ENCODE measurements around the gene KCNIP4. TPM values are rescaled to one million over a fixed set of nuclear protein-coding genes. Genes with fewer than 3 reads are reported as not detected.
A peak's percentile ranks its signal among the peaks of the same experiment; 100 is the strongest.
"Not testable (repeated sequence)": the region's sequence is repeated elsewhere in the genome, so short reads cannot be mapped to it uniquely, and the experiment has no call there.

The KCNIP4 gene
- 1 to 10 TPM in 1 of 2 donors, not detected in 1; 1.2 TPM for total RNA-seq

DNA sequence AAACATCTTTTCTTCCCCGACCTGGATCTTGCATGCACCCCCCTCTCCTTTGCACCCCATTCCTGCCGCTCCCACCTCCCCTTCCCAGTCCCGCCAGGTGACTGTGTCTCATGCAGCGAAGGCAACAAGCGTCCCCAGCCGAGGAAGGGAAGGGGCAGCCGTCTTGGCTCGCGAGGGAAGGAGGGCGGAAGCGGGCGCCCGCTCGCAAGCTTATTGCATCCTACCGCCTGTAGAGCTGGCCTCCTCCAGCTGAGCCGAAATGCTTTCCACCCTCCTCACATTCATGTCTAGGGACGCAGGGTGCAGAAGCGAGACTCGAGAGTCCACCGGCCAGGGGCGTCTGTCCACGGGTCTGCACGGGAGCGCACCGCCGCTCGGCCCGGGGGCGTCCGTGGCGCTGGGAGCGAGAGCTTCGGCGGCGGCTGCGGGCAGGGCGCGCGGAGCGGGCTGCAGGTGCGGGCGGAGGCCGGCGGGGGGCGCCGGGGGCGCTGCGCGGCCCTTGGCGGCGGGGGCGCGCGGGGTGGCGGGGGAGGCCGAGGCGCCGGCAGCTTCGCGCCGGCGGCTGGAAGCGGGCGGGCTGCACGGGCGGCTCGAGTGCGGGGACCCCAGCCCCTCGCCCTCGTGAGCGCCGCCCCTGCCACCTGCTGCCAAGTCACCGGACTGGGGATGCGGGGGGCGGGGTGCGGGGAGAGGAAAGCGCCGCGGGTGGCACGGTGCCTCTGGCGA is at the start of gene KCNIP4:
Gene KCNIP4, minus strand, starts transcription at position 426 of the 726 bp plus-strand sequence.
- TF ChIP-seq, protein P1, sequence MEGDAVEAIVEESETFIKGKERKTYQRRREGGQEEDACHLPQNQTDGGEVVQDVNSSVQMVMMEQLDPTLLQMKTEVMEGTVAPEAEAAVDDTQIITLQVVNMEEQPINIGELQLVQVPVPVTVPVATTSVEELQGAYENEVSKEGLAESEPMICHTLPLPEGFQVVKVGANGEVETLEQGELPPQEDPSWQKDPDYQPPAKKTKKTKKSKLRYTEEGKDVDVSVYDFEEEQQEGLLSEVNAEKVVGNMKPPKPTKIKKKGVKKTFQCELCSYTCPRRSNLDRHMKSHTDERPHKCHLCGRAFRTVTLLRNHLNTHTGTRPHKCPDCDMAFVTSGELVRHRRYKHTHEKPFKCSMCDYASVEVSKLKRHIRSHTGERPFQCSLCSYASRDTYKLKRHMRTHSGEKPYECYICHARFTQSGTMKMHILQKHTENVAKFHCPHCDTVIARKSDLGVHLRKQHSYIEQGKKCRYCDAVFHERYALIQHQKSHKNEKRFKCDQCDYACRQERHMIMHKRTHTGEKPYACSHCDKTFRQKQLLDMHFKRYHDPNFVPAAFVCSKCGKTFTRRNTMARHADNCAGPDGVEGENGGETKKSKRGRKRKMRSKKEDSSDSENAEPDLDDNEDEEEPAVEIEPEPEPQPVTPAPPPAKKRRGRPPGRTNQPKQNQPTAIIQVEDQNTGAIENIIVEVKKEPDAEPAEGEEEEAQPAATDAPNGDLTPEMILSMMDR (IDR thresholded peaks at IDR 0.05): no peak
- TF ChIP-seq POLR2A (IDR thresholded peaks at IDR 0.05) (no peak), POLR2AphosphoS5 (IDR thresholded peaks at IDR 0.05) (no peak)
- no peak within 1 kb of the TSS for H3K27ac ChIP-seq
- DNase-seq (ENCODE audit: low spot score): no peak
- intact Hi-C loops (cut with DNase I): no loop called here
- no peaks in the 10 kb centered on the region for H3K27me3 ChIP-seq (replicated peaks; ENCODE audit: insufficient read depth)
- peak within 1 kb of the TSS; percentile 10 for H3K4me3 ChIP-seq
- WGBS: 2% methylated on average over 42 of the region's 81 CpGs
- no peaks in the 10 kb centered on the region for H3K4me1 ChIP-seq (replicated peaks)
- H3K36me3 ChIP-seq: no peaks in the 10 kb centered on the region
- no peaks in the 10 kb centered on the region for H3K9me3 ChIP-seq

DNA sequence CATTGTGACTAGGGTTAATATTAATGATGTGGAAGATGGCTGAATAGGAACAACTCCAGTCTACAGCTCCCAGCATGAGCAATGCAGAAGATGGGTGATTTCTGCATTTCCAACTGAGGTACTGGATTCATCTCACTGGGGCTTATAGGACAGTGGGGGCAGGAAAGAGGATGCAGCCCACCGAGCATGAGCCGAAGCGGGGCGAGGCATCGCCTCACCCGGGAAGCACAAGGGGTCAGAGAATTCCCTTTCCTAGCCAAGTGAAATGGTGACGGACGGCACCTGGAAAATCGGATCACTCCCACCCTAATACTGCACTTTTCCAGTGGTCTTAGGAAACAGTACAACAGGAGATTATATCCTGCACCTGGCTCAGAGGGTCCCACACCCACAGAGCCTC is 48.0 kb upstream of the KCNIP4 start:
- DNase-seq (ENCODE audit: low spot score); H3K27me3 ChIP-seq (replicated peaks; ENCODE audit: insufficient read depth); H3K9me3 ChIP-seq; H3K27ac ChIP-seq; H3K4me1 ChIP-seq (replicated peaks); intact Hi-C loops (cut with DNase I); H3K36me3 ChIP-seq; H3K4me3 ChIP-seq: not testable (repeated sequence)
- 95% methylated on average over 9 of the region's 9 CpGs for WGBS

- TF ChIP-seq POLR2A (IDR thresholded peaks at IDR 0.05): no peak
- H3K4me3 ChIP-seq: no peak overlapping the region
- H3K36me3 ChIP-seq: no peaks in the 10 kb centered on the region
- H3K9me3 ChIP-seq: no peaks in the 10 kb centered on the region
- no peak for DNase-seq (ENCODE audit: low spot score)
- H3K27ac ChIP-seq: no peak overlapping the region
- no peaks in the 10 kb centered on the region for H3K4me1 ChIP-seq (replicated peaks)
- 79% methylated on average over 1 of the region's 1 CpG for WGBS
- no peaks in the 10 kb centered on the region for H3K27me3 ChIP-seq (replicated peaks; ENCODE audit: insufficient read depth)
- intact Hi-C loops (cut with DNase I): no loop called here
These were observed 43.8 kb upstream of the KCNIP4 start for GRCh38 chr4:21992330-21992729.

DNA sequence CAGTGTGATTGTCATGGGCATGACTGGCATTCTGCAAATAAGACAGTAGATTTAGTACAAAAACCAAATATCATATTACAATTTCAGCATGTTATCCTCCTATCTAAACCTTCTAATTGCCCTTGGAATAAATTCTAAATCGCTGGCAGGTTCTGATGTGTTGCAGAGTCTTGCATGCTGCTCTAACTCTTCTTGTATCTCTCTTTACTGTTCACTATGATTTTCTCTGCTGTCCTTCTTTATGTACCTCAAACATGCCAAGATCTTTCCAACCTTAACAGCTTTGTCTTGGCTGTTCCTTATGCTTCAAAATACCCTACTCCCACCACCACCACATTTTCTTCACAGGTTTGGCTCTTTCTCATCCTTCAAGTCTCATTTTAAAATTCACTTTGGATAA is 43.0 kb upstream of the KCNIP4 start:
- Histone ChIP-seq H3K4me1 (replicated peaks) (no peaks in the 10 kb centered on the region), H3K4me3 (no peak overlapping the region), H3K27ac (no peak overlapping the region), H3K36me3 (no peaks in the 10 kb centered on the region), H3K9me3 (no peaks in the 10 kb centered on the region), H3K27me3 (replicated peaks; ENCODE audit: insufficient read depth) (no peaks in the 10 kb centered on the region)
- no peak for DNase-seq (ENCODE audit: low spot score)
- TF ChIP-seq POLR2A (IDR thresholded peaks at IDR 0.05) (no peak), POLR2AphosphoS5 (IDR thresholded peaks at IDR 0.05) (no peak)
- TF ChIP-seq, protein P1 (IDR thresholded peaks at IDR 0.05): no peak
- intact Hi-C loops (cut with DNase I): no loop called here
- 58% methylated on average over 1 of the region's 1 CpG for WGBS

DNA sequence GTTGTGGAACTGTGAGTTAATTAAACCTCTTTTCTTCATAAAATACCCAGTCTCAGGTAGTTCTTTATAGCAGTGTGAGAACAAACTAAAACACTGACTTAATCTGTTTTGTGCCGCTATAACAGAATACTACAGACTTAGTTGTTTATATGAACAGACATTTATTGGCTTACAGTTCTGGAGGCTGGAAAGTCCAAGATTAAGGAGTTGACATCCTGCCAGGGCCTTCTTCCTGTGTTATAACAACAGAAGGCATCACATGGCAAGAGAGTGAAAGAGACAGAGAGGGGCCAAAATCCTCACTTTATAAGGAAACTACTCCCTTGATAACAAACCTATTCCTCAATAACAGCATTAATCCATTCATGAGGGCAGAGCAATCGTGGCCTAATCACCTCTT is 42.5 kb upstream of the KCNIP4 start:
- DNase-seq (ENCODE audit: low spot score): no peak
- 30% methylated on average over 2 of the region's 2 CpGs for WGBS
- Histone ChIP-seq H3K9me3 (no peaks in the 10 kb centered on the region), H3K4me1 (replicated peaks) (no peaks in the 10 kb centered on the region), H3K27ac (no peak overlapping the region), H3K36me3 (no peaks in the 10 kb centered on the region), H3K27me3 (replicated peaks; ENCODE audit: insufficient read depth) (no peaks in the 10 kb centered on the region), H3K4me3 (no peak overlapping the region)
- TF ChIP-seq POLR2AphosphoS5 (IDR thresholded peaks at IDR 0.05) (no peak), POLR2A (IDR thresholded peaks at IDR 0.05) (no peak)
- intact Hi-C loops (cut with DNase I): no loop called here

DNA sequence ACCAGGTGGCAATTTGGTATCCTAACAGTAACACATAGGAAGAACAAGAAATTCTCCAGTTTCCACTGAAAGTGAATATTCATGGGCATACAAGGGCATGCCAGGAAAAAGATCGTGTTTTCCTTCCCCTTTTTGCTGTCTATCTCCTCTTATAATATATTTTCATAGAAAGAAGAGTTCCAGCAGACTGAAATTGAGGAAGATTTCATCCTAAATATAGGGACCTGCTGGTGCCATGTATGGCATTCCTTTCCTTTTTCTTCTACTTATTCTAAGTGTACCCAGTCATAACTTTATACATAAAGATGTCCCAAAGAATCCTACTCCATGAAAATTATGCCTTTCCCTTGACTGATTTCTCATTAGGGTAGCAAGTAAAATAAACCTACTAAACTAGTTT is 40.8 kb upstream of the KCNIP4 start:
- Histone ChIP-seq H3K4me3 (no peak overlapping the region), H3K4me1 (replicated peaks) (no peaks in the 10 kb centered on the region), H3K27me3 (replicated peaks; ENCODE audit: insufficient read depth) (no peaks in the 10 kb centered on the region), H3K36me3 (no peaks in the 10 kb centered on the region), H3K9me3 (no peaks in the 10 kb centered on the region), H3K27ac (no peak overlapping the region)
- TF ChIP-seq, protein P1 (IDR thresholded peaks at IDR 0.05): no peak
- TF ChIP-seq POLR2AphosphoS5 (IDR thresholded peaks at IDR 0.05): no peak
- TF ChIP-seq POLR2A (IDR thresholded peaks at IDR 0.05): no peak
- 67% methylated on average over 1 of the region's 1 CpG for WGBS
- no peak for DNase-seq (ENCODE audit: low spot score)
- intact Hi-C loops (cut with DNase I): no loop called here
